HG03460 (cell line): ENCODE results near the gene PAMR1.
A peak's percentile ranks its signal among the peaks of the same experiment; 100 is the strongest.

ENCODE experiments used
- ATAC-seq: cut with Tn5 transposase; IDR thresholded peaks from one replicate; pipeline ENCODE4 v1.9.1; 2021; ENCODE audit not compliant: unreplicated experiment

Gene PAMR1

GRCh38 chr11:35500744-35501143, 24.7 kb downstream of the PAMR1 start:
- ATAC-seq, result no peak

- ATAC-seq, result no peak
These were observed 29.0 kb downstream of the PAMR1 start for GRCh38 chr11:35496416-35496815.

DNA sequence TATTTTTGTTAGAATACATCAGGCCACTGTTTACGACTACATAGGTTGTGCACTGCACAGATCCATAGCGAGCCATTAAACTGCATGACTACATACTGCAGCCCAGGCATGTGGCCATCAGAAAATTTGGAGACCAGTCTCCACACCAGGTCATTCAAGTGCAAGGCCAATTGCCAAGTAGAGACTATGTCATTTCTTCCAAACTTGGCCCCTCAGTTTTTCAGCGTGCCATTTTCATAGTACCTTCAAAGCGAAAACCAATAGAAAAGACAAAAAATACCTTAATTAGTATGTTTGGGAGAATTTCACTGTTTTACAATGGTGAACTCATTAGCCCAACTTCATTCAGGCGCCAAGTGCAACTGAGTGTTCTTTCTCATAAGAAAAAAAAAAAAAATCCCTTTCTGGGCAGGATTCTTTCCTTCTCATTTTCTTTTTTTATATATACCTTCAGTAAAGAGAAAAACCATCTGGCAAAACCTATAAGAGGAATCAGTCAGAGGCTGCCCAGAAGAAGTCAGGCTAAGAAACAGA, 30.4 kb downstream of the PAMR1 start:
- no peak for ATAC-seq

GRCh38 chr11:35491231-35491871, 34.1 kb downstream of the PAMR1 start:
- no peak for ATAC-seq

- no peak for ATAC-seq
These were observed 37.3 kb downstream of the PAMR1 start for GRCh38 chr11:35488117-35488516.

GRCh38 chr11:35487532-35488078, 37.8 kb downstream of the PAMR1 start:
- ATAC-seq, result no peak

DNA sequence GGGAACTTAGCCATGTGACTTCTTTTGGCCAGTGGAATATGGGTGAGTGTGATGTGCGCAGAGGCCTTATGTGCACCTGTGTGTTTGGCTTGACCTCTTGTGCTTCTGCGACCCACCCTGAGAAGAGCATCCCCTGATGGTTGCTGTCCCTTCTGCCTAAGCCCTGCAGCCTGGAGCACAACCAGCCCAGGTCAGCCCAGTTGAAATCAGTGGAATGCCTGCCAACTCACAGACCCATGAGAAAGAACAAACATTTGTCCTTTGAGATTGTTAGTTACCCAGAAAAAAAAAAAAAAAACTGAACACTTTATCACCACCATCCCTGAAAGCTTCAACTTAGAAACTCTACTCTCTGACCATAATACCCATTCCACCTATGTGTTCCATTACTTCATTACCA, 38.5 kb downstream of the PAMR1 start:
- ATAC-seq, result no peak

- no peak for ATAC-seq
These were observed 39.0 kb downstream of the PAMR1 start for GRCh38 chr11:35486446-35486845.

- ATAC-seq, result peak; percentile 91
These were observed 39.6 kb downstream of the PAMR1 start for GRCh38 chr11:35485656-35486322.

GRCh38 chr11:35484435-35484834, 41.0 kb downstream of the PAMR1 start:
- ATAC-seq, result no peak

GRCh38 chr11:35483131-35483820, 42.1 kb downstream of the PAMR1 start:
- ATAC-seq, result no peak

- no peak for ATAC-seq
These were observed 45.7 kb downstream of the PAMR1 start for GRCh38 chr11:35479731-35480130.

- ATAC-seq, result no peak
These were observed 46.8 kb downstream of the PAMR1 start for GRCh38 chr11:35478471-35479091.

DNA sequence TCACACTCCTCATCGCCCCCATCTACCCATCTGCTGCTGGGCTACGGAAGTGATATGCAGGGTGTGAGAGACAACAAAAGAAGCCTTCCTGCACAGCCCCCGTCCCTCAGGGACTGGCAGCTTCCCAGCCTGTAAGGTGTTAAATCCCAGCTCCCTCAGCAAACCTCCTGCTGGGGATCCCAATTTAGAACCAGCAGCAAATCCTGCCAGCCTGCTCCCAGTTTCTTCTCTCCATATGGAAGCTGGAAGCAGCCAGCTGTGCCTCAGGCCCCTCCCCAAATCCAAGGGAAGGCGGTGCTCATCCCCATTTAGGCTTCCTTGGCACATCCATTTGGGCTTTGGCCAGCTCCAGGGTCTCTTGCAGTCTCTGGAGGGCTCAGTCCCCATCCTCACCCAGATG, 47.5 kb downstream of the PAMR1 start:
- no peak for ATAC-seq

GRCh38 chr11:35474688-35475087, 50.7 kb downstream of the PAMR1 start:
- ATAC-seq, result no peak

DNA sequence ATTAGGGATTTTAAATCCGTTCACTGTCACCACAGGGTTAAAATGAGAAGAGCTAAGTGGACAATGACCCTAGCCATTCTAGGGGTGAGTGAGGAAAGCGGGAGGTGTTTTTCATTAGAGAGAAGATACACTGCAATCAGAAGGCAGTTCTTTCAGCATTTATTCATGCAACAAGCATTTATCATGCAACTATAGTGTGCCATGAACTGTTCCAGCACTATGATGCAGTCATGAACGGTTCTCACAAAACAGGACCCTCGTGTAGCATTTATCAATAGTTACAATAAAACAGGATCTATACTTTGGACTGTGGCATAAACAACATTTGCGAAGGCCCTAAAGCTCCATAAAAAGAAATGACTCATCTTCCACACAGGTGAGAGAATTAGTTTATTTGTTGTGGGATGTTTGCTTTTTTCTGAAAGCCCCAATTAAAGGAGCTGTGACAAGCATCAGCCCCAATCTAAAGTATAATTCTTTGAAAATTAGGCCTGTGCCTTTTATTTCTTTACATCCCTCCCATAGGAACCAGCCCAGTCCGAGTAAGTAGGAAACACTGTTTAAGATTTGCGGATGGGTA, 51.5 kb downstream of the PAMR1 start:
- no peak for ATAC-seq

DNA sequence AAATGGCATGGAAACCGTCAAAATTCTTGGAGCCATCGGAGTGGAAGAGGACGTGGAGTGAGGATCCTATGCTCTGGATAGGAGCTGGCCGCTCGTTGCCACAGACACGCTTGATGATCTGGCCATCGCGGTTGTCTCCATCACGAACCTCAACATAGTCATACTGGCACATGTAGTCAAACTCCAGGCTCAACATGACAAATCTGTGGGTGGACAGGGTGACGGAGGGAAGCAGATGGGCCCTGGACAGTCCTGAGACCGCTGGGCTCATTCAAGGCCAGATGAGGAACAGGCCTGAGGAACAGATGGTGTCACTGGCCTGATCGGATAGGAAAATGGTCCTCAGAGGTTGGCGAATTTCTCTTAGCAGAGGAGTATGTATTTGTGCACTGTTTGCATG, 54.8 kb downstream of the PAMR1 start:
- ATAC-seq, result no peak

- ATAC-seq, result no peak
These were observed 59.4 kb downstream of the PAMR1 start for GRCh38 chr11:35466058-35466457.

- no peak for ATAC-seq
These were observed 61.1 kb downstream of the PAMR1 start for GRCh38 chr11:35464308-35464707.

DNA sequence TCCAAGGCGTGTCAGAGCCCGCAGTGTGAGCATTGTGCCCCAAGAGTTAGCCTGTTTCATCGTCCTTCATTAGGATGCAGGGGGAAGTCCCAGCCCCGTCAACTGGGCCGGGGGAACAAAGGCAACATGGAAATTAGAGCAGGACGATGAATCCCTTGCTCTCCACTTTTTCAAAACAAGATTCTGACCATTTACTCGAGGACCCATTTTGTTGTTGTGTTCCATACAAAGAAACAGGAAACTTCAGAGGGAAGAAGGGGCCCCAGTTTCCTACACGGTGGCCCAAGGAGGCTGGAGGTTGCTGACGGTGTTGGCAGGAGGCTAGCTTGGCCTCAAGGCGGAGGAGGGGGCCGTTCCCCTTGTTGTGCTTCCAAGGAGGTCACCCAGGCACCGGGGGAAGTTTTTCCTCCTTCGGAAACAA, 62.1 kb downstream of the PAMR1 start:
- ATAC-seq, result no peak
